Right lobe of liver (tissue), 4 donors: ENCODE results near the gene CDH23.

Experiments used
- CTCF ChIP-seq, 4 donors: fragments of 200-600 bp in 3 of 4; fragments of 450-650 bp in 1 of 4; IDR thresholded peaks; one replicate each; pipeline versions ENCODE4 v1.5.1 to v1.8.0; 2016 to 2022; ENCODE audit warnings: antibody characterized with exemption in 4 of 4, mild to moderate bottlenecking in 2 of 4
- POLR2A ChIP-seq: fragments of 450-650 bp; IDR thresholded peaks from one replicate; pipeline ENCODE4 v1.6.1; 2017; ENCODE audit warnings: antibody characterized with exemption, mild to moderate bottlenecking
- donor health status: DM: no; HTN: no; CAD: no.
- donor health status: DM: no; HTN: no; CAD: no.
- donor health status: DM: no; HTN: yes; CAD: no.

GRCh38 chr10:71842856-71843686 is 446.4 kb downstream of the CDH23 start:
- TF ChIP-seq CTCF (IDR thresholded peaks at IDR 0.05): no peak
- TF ChIP-seq POLR2A: no peak
